ENCODE results near the gene UTF1. TPM values are rescaled to one million over a fixed set of nuclear protein-coding genes. Genes with fewer than 3 reads are reported as not detected.

Gene UTF1
- total RNA-seq, 3 donors from 2014 or later: not detected

DNA sequence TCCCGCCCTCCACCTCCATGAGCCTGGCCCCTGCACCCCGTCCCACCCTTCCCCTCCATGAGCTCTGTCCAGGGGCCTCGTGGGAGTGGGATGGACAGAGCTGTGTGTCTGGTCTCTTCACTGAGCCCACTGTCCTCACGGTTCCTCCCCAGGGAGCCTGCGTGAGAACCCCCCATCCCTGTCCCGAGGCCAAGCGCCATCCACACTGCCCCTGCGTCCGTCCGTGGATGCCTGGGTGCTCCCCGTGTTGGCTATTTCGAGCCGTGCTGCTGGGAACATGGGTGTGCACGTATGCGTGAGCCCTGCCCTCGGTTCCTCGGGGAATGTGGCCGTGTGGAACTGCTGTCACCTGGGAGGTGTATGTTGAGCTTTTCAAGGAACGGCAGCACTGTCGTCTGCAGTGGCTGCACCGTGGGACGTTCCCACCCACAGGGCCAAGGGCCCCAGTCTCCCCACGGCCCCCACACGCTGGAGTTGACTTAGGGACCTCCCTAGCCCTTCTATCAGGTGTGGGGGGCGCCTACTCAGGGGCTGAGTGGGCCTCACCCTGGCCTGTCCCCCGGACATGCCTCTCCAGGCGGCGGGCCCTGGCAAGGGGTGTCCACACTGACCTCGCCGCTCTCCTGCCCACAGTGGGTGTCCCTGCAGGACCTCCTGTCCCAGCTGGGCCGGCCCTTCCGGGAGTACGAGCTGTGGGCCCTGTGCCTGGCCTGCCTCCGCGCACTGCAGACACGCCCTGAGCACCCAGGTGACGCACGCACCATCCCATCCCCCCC is 41.9 kb upstream of the UTF1 start:
- no peaks in the 10 kb centered on the region for H3K4me1 ChIP-seq (ENCODE audit: low read depth)
- H3K4me3 ChIP-seq: no peak overlapping the region
- H3K9me3 ChIP-seq: no peaks in the 10 kb centered on the region
- ATAC-seq (no peak), DNase-seq (peak in 1 of 3 donors; percentile 32)
- intact Hi-C loops (cut with DNase I, micrococcal nuclease): no loop called here
- no peak for TF ChIP-seq CTCF (IDR thresholded peaks at IDR 0.05)
- H3K36me3 ChIP-seq (ENCODE audit: low read depth): no peaks in the 10 kb centered on the region

DNA sequence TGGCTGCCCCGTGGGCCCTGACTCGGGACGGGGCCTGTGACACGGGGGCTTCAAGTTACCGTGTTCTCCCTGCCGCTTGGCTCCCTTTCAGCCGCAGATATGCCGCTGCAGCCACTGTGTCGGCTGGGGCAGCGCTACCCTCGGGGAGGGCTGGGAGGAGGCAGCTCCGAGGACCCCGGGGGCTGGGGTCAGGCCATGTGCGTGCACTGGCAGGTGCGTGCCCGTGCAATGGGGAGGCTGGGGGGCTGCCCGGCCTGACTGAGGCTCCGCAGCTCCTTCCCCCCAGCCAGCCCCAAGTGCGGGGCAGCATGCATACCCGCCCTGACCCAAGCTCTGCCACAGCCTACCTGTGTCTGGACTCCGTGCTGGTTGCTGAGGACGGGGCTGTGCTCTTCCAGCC is 40.8 kb upstream of the UTF1 start:
- no peak for ATAC-seq
- Histone ChIP-seq H3K36me3 (ENCODE audit: low read depth) (no peaks in the 10 kb centered on the region), H3K4me3 (no peak overlapping the region), H3K4me1 (ENCODE audit: low read depth) (no peaks in the 10 kb centered on the region), H3K9me3 (peaks cover 2% of the 10 kb centered on the region)
- intact Hi-C loops (cut with DNase I, micrococcal nuclease): no loop called here
- TF ChIP-seq CTCF (IDR thresholded peaks at IDR 0.05): no peak
- DNase-seq: peak in 1 of 3 donors; percentile 43

GRCh38 chr10:133189726-133190125 is 40.3 kb upstream of the UTF1 start:
- no peak for TF ChIP-seq CTCF (IDR thresholded peaks at IDR 0.05)
- no peak for ATAC-seq

GRCh38 chr10:133190225-133190624 is 39.8 kb upstream of the UTF1 start:
- DNase-seq (no peak), ATAC-seq (no peak)
- Histone ChIP-seq H3K9me3 (peaks cover 2% of the 10 kb centered on the region), H3K36me3 (ENCODE audit: low read depth) (no peaks in the 10 kb centered on the region), H3K4me1 (ENCODE audit: low read depth) (no peaks in the 10 kb centered on the region), H3K4me3 (no peak overlapping the region)
- intact Hi-C loops (cut with DNase I, micrococcal nuclease): no loop called here
- TF ChIP-seq CTCF (IDR thresholded peaks at IDR 0.05): no peak

More at GRCh38 chr10:133189726-133190125, 40.3 kb upstream of the UTF1 start:
- Histone ChIP-seq H3K36me3 (ENCODE audit: low read depth) (no peaks in the 10 kb centered on the region), H3K4me3 (no peak overlapping the region), H3K9me3 (peaks cover 2% of the 10 kb centered on the region), H3K4me1 (ENCODE audit: low read depth) (no peaks in the 10 kb centered on the region)
- DNase-seq: no peak
- intact Hi-C loops (cut with DNase I, micrococcal nuclease): no loop called here

- no peak for TF ChIP-seq CTCF (IDR thresholded peaks at IDR 0.05)
- DNase-seq (no peak), ATAC-seq (no peak)
- Histone ChIP-seq H3K9me3 (peaks cover 2% of the 10 kb centered on the region), H3K4me1 (ENCODE audit: low read depth) (no peaks in the 10 kb centered on the region), H3K4me3 (no peak overlapping the region), H3K36me3 (ENCODE audit: low read depth) (no peaks in the 10 kb centered on the region)
- intact Hi-C loops (cut with DNase I, micrococcal nuclease): no loop called here
These were observed 38.4 kb upstream of the UTF1 start for GRCh38 chr10:133191651-133192050.
